ENCODE measurements around the gene PROSER3. TPM values are rescaled to one million over a fixed set of nuclear protein-coding genes. Genes with fewer than 3 reads are reported as not detected.

Gene PROSER3
- total RNA-seq, result 2.5 and 3.3 TPM in 2 replicates

DNA sequence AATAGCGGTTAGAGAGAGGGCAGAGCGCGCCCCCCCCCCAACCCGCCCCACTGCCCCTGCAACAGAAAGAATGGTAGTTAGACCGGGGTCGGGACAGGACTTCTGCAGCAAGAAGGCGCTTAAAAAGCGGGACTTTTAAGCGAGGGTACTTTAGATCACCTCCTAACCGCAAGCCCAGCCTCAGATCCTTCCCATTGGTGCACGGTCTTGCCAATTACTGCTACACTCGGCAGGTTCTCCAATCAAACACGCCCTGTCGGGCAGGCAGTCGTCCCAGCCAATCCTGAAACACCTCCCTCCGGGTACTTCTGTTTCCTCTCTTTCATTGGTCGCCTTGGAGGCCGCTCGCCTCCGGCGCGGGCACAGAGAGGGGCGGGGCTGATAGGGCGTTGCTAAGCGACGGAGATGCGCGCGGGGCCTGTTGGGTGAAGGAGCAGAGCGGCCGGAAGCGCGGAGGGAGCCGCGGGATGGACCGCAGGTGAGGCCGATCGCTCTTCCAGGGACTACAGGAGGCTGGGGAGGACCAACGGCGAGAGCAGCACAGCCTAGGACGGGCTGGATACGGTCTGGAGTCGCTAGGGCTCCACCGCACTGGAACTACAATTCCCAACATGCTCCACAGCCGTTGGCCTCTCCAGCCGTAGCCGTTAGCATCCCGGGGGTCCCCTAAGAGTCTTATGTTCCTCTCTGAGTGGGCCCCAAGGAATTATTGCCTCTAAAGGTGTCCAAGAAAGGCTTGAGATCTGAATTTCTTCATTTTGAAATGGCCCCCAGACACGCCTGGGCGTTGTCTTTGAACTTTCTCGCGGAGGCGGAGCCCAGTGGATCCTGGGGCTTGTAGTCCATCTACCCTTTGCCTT, at the start of gene PROSER3:
Gene PROSER3 (plus strand): TSS at position 428 of the 860 bp plus-strand sequence. CDS start 40 bp downstream, at position 468.

DNA sequence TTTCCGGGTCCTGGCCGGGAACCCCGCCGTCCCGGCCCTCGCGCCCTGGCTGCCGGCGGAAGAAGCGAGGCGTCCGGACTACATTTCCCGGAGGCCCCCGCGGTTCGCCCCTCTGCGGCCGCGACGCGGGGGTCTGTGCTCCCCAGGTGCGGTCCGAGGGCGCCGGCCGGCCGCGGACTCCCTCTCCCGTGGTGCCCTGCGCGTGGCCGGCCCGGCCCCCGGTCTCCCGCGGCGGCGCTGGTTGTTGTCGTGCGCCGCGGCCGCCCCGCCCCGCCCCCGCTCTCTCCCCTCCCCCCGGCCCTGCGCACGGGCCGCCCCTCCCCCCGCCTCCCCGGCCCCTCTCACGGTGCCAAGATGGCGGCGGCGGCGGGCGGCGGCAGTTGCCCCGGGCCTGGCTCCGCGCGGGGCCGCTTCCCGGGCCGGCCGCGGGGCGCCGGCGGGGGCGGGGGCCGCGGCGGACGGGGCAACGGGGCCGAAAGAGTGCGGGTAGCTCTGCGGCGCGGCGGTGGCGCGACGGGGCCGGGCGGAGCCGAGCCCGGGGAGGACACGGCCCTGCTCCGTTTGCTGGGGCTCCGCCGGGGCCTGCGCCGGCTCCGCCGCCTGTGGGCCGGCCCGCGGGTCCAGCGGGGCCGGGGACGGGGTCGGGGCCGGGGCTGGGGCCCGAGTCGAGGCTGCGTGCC, 40.2 kb upstream of the PROSER3 start, which contains the start of gene KMT2B:
Gene KMT2B (plus strand): TSS at position 339 of the 680 bp plus-strand sequence. CDS start 16 bp downstream, at position 355.

DNA sequence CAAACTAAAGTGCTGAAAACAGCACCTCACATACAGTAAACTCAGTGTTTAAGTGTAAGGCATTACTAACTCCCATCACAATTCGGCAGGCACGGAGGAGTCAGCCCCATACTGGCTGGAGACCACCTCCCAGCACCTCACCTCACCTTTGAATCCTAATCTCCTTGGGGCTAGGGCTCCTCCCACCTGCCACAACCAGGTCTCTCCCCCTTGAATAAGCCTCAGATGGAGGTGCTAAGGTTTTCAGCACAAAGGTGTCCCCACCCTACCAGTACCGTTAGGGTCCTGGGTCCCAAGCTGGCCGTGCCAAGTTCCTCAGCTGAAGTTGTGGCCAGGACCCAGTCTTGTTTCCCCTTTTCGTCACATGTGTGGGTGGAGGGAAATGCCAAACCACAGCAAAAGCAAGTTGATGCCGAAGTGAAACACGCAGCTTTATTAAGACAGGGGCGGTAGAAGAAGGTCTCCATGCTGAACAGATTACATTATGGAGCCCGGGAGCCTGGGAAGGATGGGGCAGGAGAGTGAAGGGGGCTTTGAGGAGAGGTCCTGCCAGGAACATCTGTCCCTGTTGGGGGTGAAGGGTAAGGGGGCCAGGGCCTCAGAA, 15.8 kb upstream of the PROSER3 start, which contains the start of gene IGFLR1:
Gene IGFLR1 (minus strand): TSS at position 332 of the 604 bp plus-strand sequence. CDS start 1,272 bp downstream, outside the sequence.

DNA sequence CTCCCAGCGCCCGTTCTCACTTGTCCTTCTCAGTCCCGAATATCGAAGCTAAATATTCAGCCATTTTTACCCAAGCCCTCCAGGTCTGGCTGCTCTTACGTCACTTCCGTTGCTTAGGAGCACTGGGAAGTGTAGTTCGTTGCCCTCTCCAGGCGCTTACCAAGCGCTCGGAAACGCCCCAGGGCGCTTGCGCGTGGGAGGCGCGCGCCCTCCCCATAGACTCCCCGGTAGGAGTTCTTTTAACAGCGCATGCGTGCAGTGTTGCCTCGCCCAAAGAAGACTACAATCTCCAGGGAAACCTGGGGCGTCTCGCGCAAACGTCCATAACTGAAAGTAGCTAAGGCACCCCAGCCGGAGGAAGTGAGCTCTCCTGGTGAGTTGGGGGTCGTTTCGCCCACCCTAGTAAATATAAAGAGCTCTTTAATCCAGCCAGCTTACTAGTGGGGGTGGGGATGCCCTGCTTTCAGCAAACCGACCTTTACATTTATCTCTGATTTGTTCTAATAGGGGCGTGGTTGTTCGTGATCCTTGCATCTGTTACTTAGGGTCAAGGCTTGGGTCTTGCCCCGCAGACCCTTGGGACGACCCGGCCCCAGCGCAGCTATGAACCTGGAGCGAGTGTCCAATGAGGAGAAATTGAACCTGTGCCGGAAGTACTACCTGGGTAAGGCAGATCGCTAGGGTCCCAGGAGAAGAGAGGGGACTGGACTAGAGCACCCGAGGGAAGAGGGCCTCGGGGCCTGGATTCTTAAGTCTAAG, 12.5 kb upstream of the PROSER3 start, which contains the start of the genes PSENEN and U2AF1L4:
Gene PSENEN (plus strand): TSS at position 324 of the 759 bp plus-strand sequence. CDS start 280 bp downstream, at position 604.
Gene U2AF1L4 (minus strand): TSS at position 91 of the 759 bp plus-strand sequence. CDS start 27 bp downstream, at position 64.

DNA sequence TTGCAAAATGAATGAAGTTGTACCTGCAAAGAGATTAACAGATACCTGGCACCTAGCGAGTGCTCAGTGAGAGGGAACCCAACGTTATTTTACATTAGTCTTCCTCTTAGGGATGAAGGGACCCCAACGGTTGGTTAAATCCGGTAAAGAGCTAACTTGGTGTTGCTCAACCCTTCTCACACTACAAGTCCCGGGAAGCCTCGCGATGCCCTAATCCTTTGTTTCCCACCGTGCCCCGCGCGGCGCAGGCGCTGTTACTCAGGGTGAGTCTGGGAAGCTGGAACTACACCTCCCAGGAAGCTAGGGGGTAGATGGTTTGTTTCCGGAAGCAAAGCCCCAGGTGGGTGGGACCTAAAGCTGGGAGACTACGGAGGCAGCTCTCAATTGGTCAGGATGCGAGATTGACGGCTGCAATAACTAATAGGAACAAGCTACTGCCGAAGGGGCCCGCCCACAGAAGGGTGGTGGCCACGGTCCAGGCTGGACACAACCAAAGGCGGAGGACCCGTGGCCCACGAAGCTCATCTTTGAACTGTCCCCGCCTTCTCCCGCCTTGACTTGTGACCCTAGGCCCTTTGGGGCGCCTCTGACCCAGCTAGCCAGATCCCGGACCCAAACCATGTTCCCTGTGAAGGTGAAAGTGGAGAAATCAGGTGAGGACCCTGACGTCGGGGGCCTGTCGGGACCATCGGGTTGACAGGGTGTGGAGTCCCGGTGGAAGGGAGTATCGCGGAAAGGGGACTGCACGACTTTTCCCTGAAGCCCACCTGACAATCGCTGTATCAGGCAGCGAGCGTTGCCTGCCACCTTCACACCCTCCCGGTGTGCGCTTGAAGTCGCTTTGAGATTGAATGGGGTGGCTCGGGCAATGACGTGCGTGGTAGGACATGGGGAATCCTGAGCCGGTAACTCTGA, 9.6 kb upstream of the PROSER3 start, which contains the start of gene LIN37:
Gene LIN37 (plus strand): TSS at position 471 of the 915 bp plus-strand sequence. CDS start 149 bp downstream, at position 620.

DNA sequence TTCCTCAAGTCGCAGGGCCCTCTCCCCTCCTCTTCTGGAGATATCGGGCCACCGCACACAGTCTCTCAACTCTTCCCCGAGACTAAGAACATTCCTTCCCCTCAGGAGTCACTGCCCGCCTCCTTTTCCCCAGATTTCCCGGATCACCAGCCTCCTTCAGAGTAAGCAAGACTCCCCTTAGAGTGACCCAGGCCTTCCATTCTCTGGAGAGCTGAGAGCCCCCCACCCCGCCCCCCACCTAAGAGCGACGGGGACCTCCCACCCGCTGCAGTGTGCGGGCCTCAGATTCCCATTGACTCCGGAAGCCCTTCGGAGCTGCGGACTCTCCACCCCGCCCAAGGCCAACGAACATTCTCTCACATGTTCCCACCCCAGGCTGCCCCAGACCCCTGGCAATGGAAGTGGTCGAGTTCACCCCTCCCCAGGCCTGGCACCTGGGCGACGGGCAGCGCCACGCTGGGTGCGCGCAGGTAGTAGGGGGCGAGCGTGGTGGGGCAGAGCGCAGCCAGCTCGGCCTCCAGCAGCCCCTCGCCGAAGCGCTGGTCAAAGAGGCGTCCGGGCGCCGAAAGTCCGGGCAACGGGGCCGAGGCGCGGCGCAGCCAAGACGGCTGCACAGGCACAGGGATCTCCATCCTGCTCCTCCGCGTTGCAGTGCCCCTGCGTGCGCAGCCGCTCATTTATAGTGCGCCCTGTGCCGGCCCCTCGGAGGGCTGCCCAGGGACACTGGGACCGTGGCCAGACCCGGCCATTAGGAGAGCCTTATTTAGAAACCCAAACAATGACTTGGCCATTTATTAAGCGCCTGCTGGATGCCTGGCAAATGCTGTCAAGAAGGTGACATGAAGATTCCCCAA, 1.4 kb upstream of the PROSER3 start, which contains the start of gene HSPB6:
Gene HSPB6 (minus strand): TSS at position 653 of the 854 bp plus-strand sequence. CDS start 21 bp downstream, at position 632.

DNA sequence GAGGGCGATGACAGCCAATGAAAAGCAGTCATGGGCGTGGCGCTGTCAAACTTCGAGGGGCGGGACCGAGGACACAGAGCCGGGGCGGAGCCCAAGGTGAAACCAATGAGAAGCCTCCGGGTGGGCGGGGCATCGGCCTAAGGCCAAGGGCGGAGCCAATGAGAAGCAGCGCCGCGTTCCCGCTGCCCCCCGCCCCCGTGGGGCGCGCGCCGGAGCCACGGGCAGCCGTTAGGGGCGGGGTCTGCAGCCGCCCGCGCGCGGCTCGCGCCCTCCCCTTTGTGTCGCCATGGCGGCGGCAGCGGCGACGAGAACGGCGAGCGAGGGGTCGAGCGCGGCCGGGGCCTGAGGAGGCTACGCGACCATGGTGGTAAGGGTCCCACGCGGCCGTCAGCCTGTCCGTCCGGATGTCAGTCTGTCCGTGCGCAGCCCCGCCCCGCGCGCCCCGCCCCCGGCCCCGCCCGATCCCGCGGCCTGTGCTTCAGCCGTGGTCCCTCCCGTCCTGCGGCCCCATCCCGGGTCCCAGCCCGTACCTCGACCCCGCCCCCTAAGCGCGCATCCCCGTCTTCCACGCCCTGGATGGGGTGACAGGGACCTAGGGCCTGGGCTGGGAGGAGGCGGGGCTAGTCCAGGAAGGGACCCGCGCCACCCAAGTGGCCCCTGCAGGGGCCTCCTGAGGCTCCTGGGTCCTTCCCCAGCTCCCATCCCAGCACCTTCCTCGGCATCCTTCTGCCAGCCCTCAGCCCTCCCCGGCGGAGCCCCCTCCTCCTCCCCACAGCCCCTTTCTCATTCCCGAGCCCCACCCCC, 17.5 kb downstream of the PROSER3 start, which contains the start of gene ARHGAP33:
Gene ARHGAP33 (plus strand): TSS at position 267 of the 804 bp plus-strand sequence. CDS start 95 bp downstream, at position 362.

DNA sequence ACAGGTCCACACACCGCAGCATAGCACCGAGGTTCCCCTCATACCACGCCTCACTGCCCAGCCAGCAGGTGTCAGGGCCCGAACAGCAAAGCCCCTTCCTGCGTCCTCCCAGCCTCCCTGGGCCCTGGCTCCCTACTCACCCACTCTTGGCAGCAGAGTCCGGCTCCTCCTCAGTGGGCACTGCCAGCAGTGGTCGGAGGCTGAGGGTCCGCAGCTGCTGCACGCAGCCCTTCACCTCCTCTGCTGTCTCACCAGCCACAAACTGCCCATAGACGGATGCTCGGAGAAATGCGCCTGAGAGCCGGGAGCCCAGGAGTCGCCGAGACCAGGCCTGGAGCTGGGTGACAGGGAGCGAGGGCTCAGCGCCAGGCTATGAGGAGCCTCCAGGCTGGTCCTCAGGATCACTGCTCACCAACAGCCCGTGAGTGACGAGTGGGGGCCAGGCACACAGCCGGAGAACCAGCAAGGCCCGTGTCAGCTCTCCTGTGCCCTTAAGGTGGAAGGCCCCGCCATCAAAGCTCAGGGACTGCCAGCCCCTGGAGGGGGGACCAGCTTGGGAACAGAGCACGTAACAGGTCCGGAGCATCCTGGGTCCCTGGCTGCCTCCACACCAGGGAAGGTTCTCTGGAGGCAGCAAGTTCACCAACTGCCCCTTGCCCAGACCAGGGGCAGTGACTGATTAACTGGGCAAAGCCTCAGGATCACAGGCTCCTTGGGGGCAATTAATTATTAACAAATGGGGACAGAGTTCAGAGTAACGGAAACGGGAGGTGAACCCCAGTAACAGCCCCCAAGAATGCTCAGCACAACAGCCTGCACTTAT, 54.5 kb downstream of the PROSER3 start, which contains the start of gene PRODH2:
Gene PRODH2 (minus strand): TSS at position 626 of the 823 bp plus-strand sequence. CDS start 40 bp downstream, at position 586.

Other genes with a start within 250 kb of the PROSER3 start
- 4.0 and 18.3 TPM in 2 replicates for gene DMKN, start 244.5 kb upstream of the PROSER3 start, total RNA-seq
- gene SBSN, start 229.9 kb upstream of the PROSER3 start, total RNA-seq, result 2.1 and 9.3 TPM in 2 replicates
- not detected in 2 replicates for gene GAPDHS, start 224.7 kb upstream of the PROSER3 start, total RNA-seq
- 81.8 and 120 TPM in 2 replicates for gene TMEM147, start 212.6 kb upstream of the PROSER3 start, total RNA-seq
- gene ATP4A, start 194.5 kb upstream of the PROSER3 start, total RNA-seq, result not detected in 2 replicates
- not detected in 2 replicates for gene PMIS2, start 172.0 kb upstream of the PROSER3 start, total RNA-seq
- 3.0 and 3.5 TPM in 2 replicates for gene HAUS5, start 145.4 kb upstream of the PROSER3 start, total RNA-seq
- gene RBM42, start 129.1 kb upstream of the PROSER3 start, total RNA-seq, result 33.4 and 34.0 TPM in 2 replicates
- 0.18 and 0.28 TPM in 2 replicates for gene ETV2, start 116.4 kb upstream of the PROSER3 start, total RNA-seq
- 495 and 644 TPM in 2 replicates for gene COX6B1, start 109.9 kb upstream of the PROSER3 start, total RNA-seq
- gene UPK1A, start 91.7 kb upstream of the PROSER3 start, total RNA-seq, result 0.09 TPM in 1 of 2 replicates, not detected in the other
- gene ZBTB32, start 53.6 kb upstream of the PROSER3 start, total RNA-seq, result not detected in 2 replicates
- 2.6 and 4.2 TPM in 2 replicates for gene KMT2B, start 40.2 kb upstream of the PROSER3 start, total RNA-seq
- gene IGFLR1, start 15.7 kb upstream of the PROSER3 start, total RNA-seq, result 1.00 and 1.8 TPM in 2 replicates
- 5.5 and 7.8 TPM in 2 replicates for gene U2AF1L4, start 12.8 kb upstream of the PROSER3 start, total RNA-seq
- gene PSENEN, start 12.5 kb upstream of the PROSER3 start, total RNA-seq, result 13.5 and 14.0 TPM in 2 replicates
- 7.4 and 10.1 TPM in 2 replicates for gene LIN37, start 9.6 kb upstream of the PROSER3 start, total RNA-seq
- gene HSPB6, start 1.1 kb upstream of the PROSER3 start, total RNA-seq, result 50.3 and 88.4 TPM in 2 replicates
- gene ARHGAP33, start 17.4 kb downstream of the PROSER3 start, total RNA-seq, result 1.00 and 1.3 TPM in 2 replicates
- not detected in 2 replicates for gene PRODH2, start 54.7 kb downstream of the PROSER3 start, total RNA-seq
- gene NPHS1, start 94.3 kb downstream of the PROSER3 start, total RNA-seq, result not detected in 2 replicates
- gene KIRREL2, start 98.7 kb downstream of the PROSER3 start, total RNA-seq, result not detected in 2 replicates
- gene APLP1, start 110.4 kb downstream of the PROSER3 start, total RNA-seq, result 1.7 and 3.9 TPM in 2 replicates
- 2.7 and 3.8 TPM in 2 replicates for gene NFKBID, start 142.4 kb downstream of the PROSER3 start, total RNA-seq
- gene HCST, start 144.4 kb downstream of the PROSER3 start, total RNA-seq, result 1.00 and 2.8 TPM in 2 replicates
- not detected in 2 replicates for gene TYROBP, start 150.1 kb downstream of the PROSER3 start, total RNA-seq
- 1.00 and 2.4 TPM in 2 replicates for gene LRFN3, start 178.2 kb downstream of the PROSER3 start, total RNA-seq
- 12.1 and 14.5 TPM in 2 replicates for gene SDHAF1, start 237.0 kb downstream of the PROSER3 start, total RNA-seq